GM12872 (cell line): ENCODE data around the gene CUL4B.

Experiments used
- CTCF ChIP-seq: IDR thresholded peaks from 3 replicates; pipeline ENCODE4 v1.5.1; 2011; ENCODE audit warnings: low read depth, mild to moderate bottlenecking, low read length, moderate library complexity; ENCODE audit not compliant: insufficient read depth

CUL4B gene

DNA sequence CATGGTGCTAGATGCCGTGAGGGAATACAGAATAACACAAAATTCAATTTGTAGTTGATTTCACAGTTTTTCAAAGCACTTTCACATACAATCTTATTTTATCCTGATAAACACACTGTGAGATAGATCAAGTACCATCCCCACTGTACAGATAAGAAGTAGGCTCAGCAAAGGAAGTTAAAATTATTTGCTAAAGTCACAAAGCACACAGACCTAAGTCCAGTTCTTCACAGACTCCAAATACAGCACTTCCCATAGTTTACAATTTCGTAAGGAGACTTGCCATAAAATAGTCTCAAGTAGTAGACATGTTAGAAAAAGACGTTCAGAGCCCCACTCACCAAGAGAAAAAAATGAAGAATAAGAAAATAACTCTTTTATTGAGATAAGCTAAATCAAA, 7.8 kb upstream of the CUL4B start:
- no peak for TF ChIP-seq CTCF

DNA sequence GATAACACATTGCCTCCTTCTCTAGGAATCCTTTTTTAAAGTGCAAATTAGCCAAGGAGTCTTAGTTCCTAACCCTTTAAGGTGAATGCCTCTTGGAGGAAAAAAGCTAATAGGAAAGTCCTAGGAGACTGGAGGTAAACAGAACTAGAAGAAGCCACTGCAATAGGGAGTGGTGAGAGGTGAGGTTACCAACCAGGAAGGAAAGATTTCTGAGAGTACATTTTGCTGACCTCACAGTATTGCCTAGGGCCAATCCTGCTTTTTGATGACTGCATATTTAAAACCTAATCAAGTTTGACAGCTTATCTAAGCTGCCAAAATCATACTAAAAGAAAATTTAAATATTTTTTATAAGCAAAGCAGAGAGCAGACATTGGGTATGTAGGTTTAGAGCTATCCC, 7.3 kb upstream of the CUL4B start:
- TF ChIP-seq CTCF = no peak

GRCh38 chrX:120566817-120567216, 6.1 kb upstream of the CUL4B start:
- TF ChIP-seq CTCF = no peak

- TF ChIP-seq CTCF = no peak
These were observed 4.2 kb upstream of the CUL4B start for GRCh38 chrX:120564925-120565324.

DNA sequence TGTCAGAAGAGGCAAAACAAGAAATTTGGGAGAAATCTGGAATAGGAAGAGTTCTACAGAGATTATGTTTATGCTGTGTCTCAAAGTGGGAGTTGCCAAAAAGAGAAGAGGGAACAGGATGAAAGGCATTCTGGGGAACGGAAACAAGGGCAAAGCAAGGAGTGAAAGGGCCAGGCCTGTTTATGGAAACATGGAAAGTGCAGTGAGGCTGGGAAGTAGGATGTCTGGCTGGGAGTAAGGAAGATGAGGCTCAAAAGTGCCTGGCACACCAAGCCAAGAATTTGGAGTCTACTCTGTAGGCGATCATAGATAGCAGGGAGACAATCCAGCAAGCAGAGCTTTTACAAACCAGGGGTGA, 1.8 kb upstream of the CUL4B start:
- no peak for TF ChIP-seq CTCF

DNA sequence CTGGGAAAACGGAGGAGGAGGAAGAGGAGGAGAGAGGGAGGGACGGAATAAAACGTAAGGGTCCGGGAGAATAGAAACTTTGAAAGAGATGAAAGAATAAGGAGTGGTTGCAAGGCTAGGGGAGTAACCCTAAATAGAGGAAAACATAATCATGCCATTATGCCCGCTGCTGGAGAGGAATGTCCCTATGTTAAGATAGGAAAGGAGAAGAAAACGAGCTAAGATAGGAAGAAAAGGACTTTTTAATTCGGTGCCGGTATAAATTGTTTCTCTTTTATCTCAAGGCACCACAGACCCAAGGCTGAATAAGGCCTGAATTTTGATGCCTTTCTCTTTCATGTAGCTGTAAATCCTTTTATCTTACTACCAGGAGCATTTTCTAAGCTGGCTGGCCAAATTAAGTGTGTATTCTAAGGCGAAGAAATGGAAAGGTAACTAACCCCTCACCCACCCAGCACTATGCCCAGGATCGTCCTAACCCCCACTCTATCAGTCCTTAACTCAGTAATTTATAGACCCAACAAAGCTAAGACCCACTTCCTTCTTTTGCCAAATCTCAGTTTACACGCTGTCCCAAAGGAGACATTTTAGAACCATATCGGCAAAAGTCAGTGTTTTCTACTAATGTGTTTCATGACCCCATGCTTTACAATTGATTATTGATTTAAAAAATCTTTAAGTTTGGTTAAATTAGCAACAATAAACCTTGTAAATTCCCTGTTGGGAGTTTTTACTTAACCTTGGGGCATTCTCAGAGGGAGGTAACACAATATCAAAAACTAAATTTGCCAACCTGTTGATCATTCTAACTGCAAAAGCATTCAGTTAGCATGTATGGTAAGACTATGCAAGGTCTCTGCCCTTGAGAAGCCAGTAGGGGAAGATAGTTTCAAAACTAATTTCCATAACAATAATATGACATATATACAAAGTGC, 1.1 kb upstream of the CUL4B start:
- no peak for TF ChIP-seq CTCF

- no peak for TF ChIP-seq CTCF
These were observed 339 bp downstream of the CUL4B start for GRCh38 chrX:120560405-120560841.
